Liver (tissue), 9 donors: Measurements from ENCODE around the gene ID3. TPM values are rescaled to one million over a fixed set of nuclear protein-coding genes. Genes with fewer than 3 reads are reported as not detected.
A peak's percentile ranks its signal among the peaks of the same experiment; 100 is the strongest.

ENCODE experiments used
- DNase-seq: peaks from one replicate; pipeline ENCODE4 v3.0.0-alpha.2; 2017; ENCODE audit warnings: low spot score
- H3K27ac ChIP-seq, 2 donors: one replicate each; pipeline ENCODE4 v1.7.0; 2013; ENCODE audit warnings: inconsistent platforms in 2 of 2, low read length in 2 of 2, control low read depth in 1 of 2, low read depth in 1 of 2, mild to moderate bottlenecking in 1 of 2
- H3K27me3 ChIP-seq, 4 donors: one replicate each; pipeline versions ENCODE4 v1.6.1 to v1.7.0; 2013; ENCODE audit warnings: low read length in 3 of 4, inconsistent platforms in 1 of 4, mild to moderate bottlenecking in 1 of 4, moderate library complexity in 1 of 4; ENCODE audit not compliant: control insufficient read depth in 4 of 4, insufficient read depth in 4 of 4
- H3K36me3 ChIP-seq, 4 donors: one replicate each; pipeline versions ENCODE4 v1.6.1 to v1.7.0; 2013; ENCODE audit warnings: low read length in 3 of 4, mild to moderate bottlenecking in 3 of 4, low read depth in 1 of 4, moderate library complexity in 1 of 4; ENCODE audit not compliant: control insufficient read depth in 4 of 4, insufficient read depth in 3 of 4
- H3K4me1 ChIP-seq, 4 donors: one replicate each; pipeline versions ENCODE4 v1.6.1 to v1.7.0; 2013; ENCODE audit warnings: low read length in 3 of 4, mild to moderate bottlenecking in 3 of 4, moderate library complexity in 1 of 4; ENCODE audit not compliant: control insufficient read depth in 4 of 4, insufficient read depth in 4 of 4
- H3K4me3 ChIP-seq, 3 donors: one replicate each; pipeline versions ENCODE4 v1.6.1 to v1.7.0; 2013; ENCODE audit warnings: low read length in 3 of 3, control low read depth in 1 of 3, low read depth in 1 of 3, mild to moderate bottlenecking in 1 of 3
- H3K9ac ChIP-seq, 2 donors: one replicate each; pipeline ENCODE4 v1.7.0; 2013; ENCODE audit warnings: low read length in 2 of 2, mild to moderate bottlenecking in 2 of 2, moderate library complexity in 2 of 2, control low read depth in 1 of 2, low read depth in 1 of 2
- H3K9me3 ChIP-seq, 4 donors: one replicate each; pipeline versions ENCODE4 v1.6.1 to v1.7.0; 2013; ENCODE audit warnings: low read length in 3 of 4; ENCODE audit not compliant: control insufficient read depth in 4 of 4
- EGR1 ChIP-seq, 2 donors: IDR thresholded peaks; 2 replicates each; pipeline ENCODE4 v1.6.1; 2016 to 2018; ENCODE audit warnings: antibody characterized with exemption in 2 of 2, low read depth in 2 of 2
- FOXA1 ChIP-seq: IDR thresholded peaks from 2 replicates; pipeline ENCODE4 v1.6.1; 2016; ENCODE audit warnings: antibody characterized with exemption
- FOXA2 ChIP-seq: IDR thresholded peaks from 2 replicates; pipeline ENCODE4 v1.6.1; 2016; ENCODE audit warnings: antibody characterized with exemption
- GABPA ChIP-seq, 2 donors: IDR thresholded peaks in 1 of 2; conservative IDR thresholded peaks in 1 of 2; 2 replicates each; pipeline ENCODE4 v1.6.1; 2016; ENCODE audit warnings: antibody characterized with exemption in 2 of 2, mild to moderate bottlenecking in 1 of 2, moderate library complexity in 1 of 2
- HNF4A ChIP-seq, 2 donors: conservative IDR thresholded peaks; 2 replicates each; pipeline ENCODE4 v1.6.1; 2016; ENCODE audit warnings: antibody characterized with exemption in 2 of 2, mild to moderate bottlenecking in 2 of 2
- HNF4G ChIP-seq: IDR thresholded peaks from 2 replicates; pipeline ENCODE4 v1.6.1; 2016; ENCODE audit warnings: antibody characterized with exemption
- JUND ChIP-seq, 2 donors: IDR thresholded peaks; 2 replicates each; pipeline ENCODE4 v1.6.1; 2016; ENCODE audit warnings: antibody characterized with exemption in 2 of 2
- NR2F2 ChIP-seq: IDR thresholded peaks from 2 replicates; pipeline ENCODE4 v1.6.1; 2016; ENCODE audit warnings: antibody characterized with exemption
- RAD21 ChIP-seq, 2 donors: IDR thresholded peaks; 2 replicates each; pipeline ENCODE4 v1.6.1; 2016; ENCODE audit warnings: antibody characterized with exemption in 2 of 2, mild to moderate bottlenecking in 2 of 2
- RXRA ChIP-seq, 2 donors: IDR thresholded peaks; 2 replicates each; pipeline ENCODE4 v1.6.1; 2017 to 2018; ENCODE audit warnings: antibody characterized with exemption in 2 of 2, mild to moderate bottlenecking in 1 of 2
- SP1 ChIP-seq: IDR thresholded peaks from 2 replicates; pipeline ENCODE4 v1.6.1; 2018; ENCODE audit warnings: antibody characterized with exemption, mild to moderate bottlenecking
- TAF1 ChIP-seq: conservative IDR thresholded peaks from 2 replicates; pipeline ENCODE4 v1.6.1; 2016; ENCODE audit warnings: antibody characterized with exemption, mild to moderate bottlenecking
- YY1 ChIP-seq: IDR thresholded peaks from 2 replicates; pipeline ENCODE4 v1.6.1; 2016; ENCODE audit warnings: antibody characterized with exemption, mild to moderate bottlenecking
- WGBS: extraction: QIAGEN DNeasy Blood & Tissue Kit; methylation state at CpG from one replicate; pipeline ENCODE4 v1.1.7; 2013; 5-methylcytosine and 5-hydroxymethylcytosine counted together
- polyA plus RNA-seq, 2 donors: library from polyadenylated mRNA; stranded (reverse) in 1 of 2; unstranded in 1 of 2; fragments of 200-250 nt in 1 of 2; fragments of >200 nt in 1 of 2; fragmentation: Nextera tagmentation in 1 of 2; extraction: Ambion mirVana in 1 of 2; gene quantifications; one replicate each; pipeline versions ENCODE4 v1.2.1 to v1.2.3, GENCODE V29; 2013 to 2015
- total RNA-seq, 2 donors: library from RNA; depleted of rRNA; stranded (reverse); fragments of >200 nt; gene quantifications; one replicate each; pipeline ENCODE4 v1.2.3, GENCODE V29; 2014
- TF ChIP-seq, protein P1 (sequence below): IDR thresholded peaks from 2 replicates; pipeline ENCODE4 v1.6.1; 2016; ENCODE audit warnings: antibody characterized with exemption, mild to moderate bottlenecking
- TF ChIP-seq, protein P2 (sequence below): IDR thresholded peaks from 2 replicates; pipeline ENCODE4 v1.6.1; 2016; ENCODE audit warnings: antibody characterized with exemption
- TF ChIP-seq, protein P3 (sequence below): fragments of 150-350 bp; IDR thresholded peaks from 2 replicates; pipeline ENCODE4 v1.5.1; 2017; ENCODE audit warnings: improper control_type of control experiment, low read depth, low read length; ENCODE audit not compliant: missing input control
- TF ChIP-seq, protein P4 (sequence below): IDR thresholded peaks from 2 replicates; pipeline ENCODE4 v1.6.1; 2016; ENCODE audit warnings: antibody characterized with exemption
- TF ChIP-seq, protein P5 (sequence below): IDR thresholded peaks from 2 replicates; pipeline ENCODE4 v1.6.1; 2016; ENCODE audit warnings: antibody characterized with exemption
- donor health status: healthy.
- donor health status: healthy.
- donor health status: healthy.
- donor health status: healthy.
- donor health status: healthy.

The ID3 gene
- total and polyA plus RNA-seq, 4 donors = 21.6 to 42.6 (median 37.9) TPM

DNA sequence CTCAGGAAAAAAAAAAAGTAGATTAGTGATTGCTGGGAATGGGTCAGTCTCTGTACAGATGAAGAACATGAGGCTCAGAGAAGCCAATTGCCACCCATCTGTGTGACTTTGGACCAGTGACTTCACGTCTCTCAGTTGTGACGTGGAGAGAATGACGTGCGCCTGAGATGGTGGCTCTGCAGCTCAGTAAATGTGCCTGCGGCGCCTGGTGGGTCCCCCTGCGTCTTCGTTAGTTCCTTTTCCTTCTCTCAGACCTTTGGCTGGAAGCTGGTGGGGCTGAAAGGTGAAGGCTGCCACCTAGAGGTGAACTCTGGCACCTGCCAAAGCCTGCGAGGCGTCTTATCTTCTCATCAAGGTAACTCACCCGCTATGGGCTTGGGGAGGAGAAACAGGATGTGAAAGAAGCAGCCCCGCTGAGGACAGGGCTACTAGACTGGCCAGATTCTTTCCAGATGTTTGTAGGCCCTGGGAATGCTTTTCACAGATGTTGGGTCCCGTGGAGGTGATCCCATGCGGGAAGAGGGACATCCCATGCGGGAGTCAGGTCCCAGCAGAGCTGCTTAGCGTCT, 19.5 kb downstream of the ID3 start (continued):
- TF ChIP-seq, protein P1, sequence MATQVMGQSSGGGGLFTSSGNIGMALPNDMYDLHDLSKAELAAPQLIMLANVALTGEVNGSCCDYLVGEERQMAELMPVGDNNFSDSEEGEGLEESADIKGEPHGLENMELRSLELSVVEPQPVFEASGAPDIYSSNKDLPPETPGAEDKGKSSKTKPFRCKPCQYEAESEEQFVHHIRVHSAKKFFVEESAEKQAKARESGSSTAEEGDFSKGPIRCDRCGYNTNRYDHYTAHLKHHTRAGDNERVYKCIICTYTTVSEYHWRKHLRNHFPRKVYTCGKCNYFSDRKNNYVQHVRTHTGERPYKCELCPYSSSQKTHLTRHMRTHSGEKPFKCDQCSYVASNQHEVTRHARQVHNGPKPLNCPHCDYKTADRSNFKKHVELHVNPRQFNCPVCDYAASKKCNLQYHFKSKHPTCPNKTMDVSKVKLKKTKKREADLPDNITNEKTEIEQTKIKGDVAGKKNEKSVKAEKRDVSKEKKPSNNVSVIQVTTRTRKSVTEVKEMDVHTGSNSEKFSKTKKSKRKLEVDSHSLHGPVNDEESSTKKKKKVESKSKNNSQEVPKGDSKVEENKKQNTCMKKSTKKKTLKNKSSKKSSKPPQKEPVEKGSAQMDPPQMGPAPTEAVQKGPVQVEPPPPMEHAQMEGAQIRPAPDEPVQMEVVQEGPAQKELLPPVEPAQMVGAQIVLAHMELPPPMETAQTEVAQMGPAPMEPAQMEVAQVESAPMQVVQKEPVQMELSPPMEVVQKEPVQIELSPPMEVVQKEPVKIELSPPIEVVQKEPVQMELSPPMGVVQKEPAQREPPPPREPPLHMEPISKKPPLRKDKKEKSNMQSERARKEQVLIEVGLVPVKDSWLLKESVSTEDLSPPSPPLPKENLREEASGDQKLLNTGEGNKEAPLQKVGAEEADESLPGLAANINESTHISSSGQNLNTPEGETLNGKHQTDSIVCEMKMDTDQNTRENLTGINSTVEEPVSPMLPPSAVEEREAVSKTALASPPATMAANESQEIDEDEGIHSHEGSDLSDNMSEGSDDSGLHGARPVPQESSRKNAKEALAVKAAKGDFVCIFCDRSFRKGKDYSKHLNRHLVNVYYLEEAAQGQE = no peak
- TF ChIP-seq, protein P2, sequence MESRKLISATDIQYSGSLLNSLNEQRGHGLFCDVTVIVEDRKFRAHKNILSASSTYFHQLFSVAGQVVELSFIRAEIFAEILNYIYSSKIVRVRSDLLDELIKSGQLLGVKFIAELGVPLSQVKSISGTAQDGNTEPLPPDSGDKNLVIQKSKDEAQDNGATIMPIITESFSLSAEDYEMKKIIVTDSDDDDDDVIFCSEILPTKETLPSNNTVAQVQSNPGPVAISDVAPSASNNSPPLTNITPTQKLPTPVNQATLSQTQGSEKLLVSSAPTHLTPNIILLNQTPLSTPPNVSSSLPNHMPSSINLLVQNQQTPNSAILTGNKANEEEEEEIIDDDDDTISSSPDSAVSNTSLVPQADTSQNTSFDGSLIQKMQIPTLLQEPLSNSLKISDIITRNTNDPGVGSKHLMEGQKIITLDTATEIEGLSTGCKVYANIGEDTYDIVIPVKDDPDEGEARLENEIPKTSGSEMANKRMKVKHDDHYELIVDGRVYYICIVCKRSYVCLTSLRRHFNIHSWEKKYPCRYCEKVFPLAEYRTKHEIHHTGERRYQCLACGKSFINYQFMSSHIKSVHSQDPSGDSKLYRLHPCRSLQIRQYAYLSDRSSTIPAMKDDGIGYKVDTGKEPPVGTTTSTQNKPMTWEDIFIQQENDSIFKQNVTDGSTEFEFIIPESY = no peak

DNA sequence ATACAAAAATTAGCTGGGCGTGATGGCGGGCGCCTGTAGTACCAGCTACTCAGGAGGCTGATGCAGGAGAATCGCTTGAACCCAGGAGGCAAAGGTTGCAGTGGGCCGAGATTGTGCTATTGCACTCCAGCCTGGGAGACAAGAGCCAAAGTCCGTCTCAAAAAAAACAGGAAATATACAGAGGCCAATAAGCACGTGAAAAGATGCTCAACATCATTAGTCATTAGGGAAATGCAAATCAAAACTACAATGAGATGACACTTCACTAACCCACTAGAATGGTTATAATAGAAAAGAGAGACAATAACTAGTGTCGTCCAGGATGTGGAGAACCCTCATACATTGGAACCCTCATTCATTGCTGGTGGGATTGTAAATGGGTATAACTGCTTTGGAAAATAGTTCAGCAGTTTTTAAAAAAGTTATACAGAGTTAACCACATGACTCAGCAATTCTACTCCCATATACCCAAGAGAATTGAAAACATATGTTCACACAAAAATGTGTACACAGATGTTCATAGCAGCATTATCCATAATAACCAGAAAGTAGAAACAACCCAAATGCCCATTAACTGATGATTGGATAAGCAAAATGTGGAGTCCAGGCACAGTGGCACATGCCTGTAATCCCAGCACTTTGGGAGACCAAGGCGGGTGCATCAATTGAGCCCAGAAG, 21.9 kb downstream of the ID3 start:
- Histone ChIP-seq H3K27ac (no peak overlapping the region), H3K4me1 (peaks cover 0 to 6% (median 5%) of the 10 kb centered on the region in 4 donors)

More for the DNA sequence above, 21.9 kb downstream of the ID3 start:
- Histone ChIP-seq H3K36me3 (no peaks in the 10 kb centered on the region), H3K27me3 (no peaks in the 10 kb centered on the region), H3K9me3 (no peaks in the 10 kb centered on the region), H3K4me3 (no peak overlapping the region), H3K9ac (no peak overlapping the region)
- TF ChIP-seq RAD21 (IDR thresholded peaks at IDR 0.05) (no peak), HNF4A (conservative IDR thresholded peaks at IDR 0.05) (peak; percentile 74 to 77), FOXA2 (no peak), EGR1 (IDR thresholded peaks at IDR 0.05; ENCODE audit: low read depth in 2 of 2) (no peak), YY1 (no peak), NR2F2 (no peak), JUND (IDR thresholded peaks at IDR 0.05) (no peak), HNF4G (peak; percentile 53), SP1 (no peak), FOXA1 (no peak), RXRA (IDR thresholded peaks at IDR 0.05) (peak in 1 of 2 donors; percentile 22), GABPA (IDR thresholded peaks at IDR 0.05 in 1 of 2, conservative IDR thresholded peaks at IDR 0.05 in 1 of 2) (no peak), TAF1 (no peak)
- TF ChIP-seq, protein P2 = no peak
- TF ChIP-seq, protein P3, sequence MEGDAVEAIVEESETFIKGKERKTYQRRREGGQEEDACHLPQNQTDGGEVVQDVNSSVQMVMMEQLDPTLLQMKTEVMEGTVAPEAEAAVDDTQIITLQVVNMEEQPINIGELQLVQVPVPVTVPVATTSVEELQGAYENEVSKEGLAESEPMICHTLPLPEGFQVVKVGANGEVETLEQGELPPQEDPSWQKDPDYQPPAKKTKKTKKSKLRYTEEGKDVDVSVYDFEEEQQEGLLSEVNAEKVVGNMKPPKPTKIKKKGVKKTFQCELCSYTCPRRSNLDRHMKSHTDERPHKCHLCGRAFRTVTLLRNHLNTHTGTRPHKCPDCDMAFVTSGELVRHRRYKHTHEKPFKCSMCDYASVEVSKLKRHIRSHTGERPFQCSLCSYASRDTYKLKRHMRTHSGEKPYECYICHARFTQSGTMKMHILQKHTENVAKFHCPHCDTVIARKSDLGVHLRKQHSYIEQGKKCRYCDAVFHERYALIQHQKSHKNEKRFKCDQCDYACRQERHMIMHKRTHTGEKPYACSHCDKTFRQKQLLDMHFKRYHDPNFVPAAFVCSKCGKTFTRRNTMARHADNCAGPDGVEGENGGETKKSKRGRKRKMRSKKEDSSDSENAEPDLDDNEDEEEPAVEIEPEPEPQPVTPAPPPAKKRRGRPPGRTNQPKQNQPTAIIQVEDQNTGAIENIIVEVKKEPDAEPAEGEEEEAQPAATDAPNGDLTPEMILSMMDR = no peak
- TF ChIP-seq, protein P4, sequence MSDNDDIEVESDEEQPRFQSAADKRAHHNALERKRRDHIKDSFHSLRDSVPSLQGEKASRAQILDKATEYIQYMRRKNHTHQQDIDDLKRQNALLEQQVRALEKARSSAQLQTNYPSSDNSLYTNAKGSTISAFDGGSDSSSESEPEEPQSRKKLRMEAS = no peak
- TF ChIP-seq, protein P1 = no peak
- TF ChIP-seq, protein P5, sequence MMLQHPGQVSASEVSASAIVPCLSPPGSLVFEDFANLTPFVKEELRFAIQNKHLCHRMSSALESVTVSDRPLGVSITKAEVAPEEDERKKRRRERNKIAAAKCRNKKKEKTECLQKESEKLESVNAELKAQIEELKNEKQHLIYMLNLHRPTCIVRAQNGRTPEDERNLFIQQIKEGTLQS = no peak
- no peak for DNase-seq
- 54% methylated on average over 9 of the region's 9 CpGs for WGBS
